Dedifferentiated amniotic fluid mesenchymal stem cell (primary cell): Measurements from ENCODE around the gene RSL24D1.
A peak's percentile ranks its signal among the peaks of the same experiment; 100 is the strongest.
"Not testable (repeated sequence)": the region's sequence is repeated elsewhere in the genome, so short reads cannot be mapped to it uniquely, and the experiment has no call there.

ENCODE experiments used
- DNase-seq: peaks from one replicate; pipeline ENCODE4 v3.0.0-alpha.2; 2016; ENCODE audit errors: extremely low spot score

The RSL24D1 gene

DNA sequence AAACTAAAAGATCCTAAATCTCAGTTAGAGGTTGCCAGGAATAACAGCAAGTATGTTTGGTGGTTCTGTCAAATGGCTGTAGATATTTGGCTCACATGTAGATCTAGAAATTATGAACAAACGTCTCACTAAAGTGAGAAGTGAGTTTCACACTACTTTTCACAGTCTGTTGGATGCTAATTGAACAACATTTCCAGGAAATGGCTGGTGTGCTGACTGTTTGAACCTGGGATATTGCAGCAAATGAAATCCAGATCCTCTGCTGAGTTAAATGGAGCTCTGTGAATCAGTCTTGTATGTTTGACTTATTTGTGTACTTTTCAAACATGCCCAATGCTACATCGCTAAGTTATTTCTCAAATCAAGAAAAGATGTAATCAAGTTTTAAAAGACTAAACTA is 21.3 kb upstream of the RSL24D1 start:
- DNase-seq, result no peak

- DNase-seq, result no peak
Observed at GRCh38 chr15:55204464-55204863, 7.7 kb upstream of the RSL24D1 start.

DNA sequence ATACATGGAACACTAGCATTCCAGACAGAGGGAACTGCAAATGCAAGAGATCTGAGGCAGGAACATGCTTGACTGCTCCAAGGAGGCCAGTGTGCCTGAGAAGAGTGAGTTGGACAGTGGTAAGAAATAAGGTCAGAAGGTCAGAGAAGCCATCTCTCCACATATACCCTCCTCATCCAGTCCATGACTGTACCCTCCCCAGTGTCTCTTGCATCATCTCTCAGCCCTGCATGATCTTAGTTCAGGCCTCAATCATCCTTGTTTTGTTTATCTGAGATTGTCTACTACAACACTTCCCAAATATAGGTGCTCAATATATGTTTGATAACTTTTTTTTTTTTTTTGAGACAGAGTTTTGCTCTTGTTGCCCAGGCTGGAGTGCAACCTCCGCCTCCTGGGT is 5.5 kb upstream of the RSL24D1 start:
- DNase-seq, result no peak

GRCh38 chr15:55198706-55199105 is 2.0 kb upstream of the RSL24D1 start:
- DNase-seq, result no peak

- no peak for DNase-seq
Observed at GRCh38 chr15:55197719-55198118, 978 bp upstream of the RSL24D1 start.

DNA sequence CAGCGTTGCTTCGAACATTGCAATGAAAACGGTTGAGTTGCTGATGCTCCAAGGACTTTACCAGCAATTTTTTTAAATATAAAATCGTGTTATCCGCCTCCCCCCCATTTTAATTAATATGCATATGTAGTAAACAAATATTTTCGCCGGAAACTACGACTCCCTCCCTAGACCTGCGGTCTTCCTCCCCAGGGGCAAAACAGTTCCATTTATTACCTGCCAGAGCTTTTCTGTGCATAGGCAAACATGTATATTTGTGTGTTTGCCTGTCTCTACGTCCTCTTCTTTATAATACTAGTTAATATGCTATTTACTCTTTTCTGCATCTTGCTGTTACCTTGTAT is 593 bp upstream of the RSL24D1 start:
- no peak for DNase-seq

- no peak for DNase-seq
Observed at GRCh38 chr15:55195996-55196395, 745 bp downstream of the RSL24D1 start.

- no peak for DNase-seq
Observed at GRCh38 chr15:55194256-55194655, 2.5 kb downstream of the RSL24D1 start.

GRCh38 chr15:55186331-55186730 is 10.4 kb downstream of the RSL24D1 start:
- no peak for DNase-seq

GRCh38 chr15:55183679-55184078 is 13.1 kb downstream of the RSL24D1 start:
- no peak for DNase-seq

DNA sequence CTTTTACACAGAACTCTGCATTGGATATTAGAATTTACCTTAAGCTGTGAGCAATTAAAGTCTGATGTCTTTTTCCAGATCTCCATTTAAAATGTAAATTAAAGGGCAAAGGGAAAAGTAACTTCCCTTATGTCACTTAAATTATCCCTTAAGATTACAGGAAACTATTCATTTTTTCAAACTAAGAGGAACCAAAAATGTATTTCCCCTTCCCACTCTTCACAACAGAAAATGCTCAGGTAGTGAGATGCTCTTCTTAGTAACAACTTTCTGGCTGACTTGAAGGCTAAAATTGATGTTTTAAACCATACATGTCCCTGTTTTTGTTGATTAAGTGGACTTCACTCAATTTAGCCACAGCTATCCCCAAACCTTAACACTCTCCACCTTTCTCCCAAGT is 17.6 kb downstream of the RSL24D1 start:
- DNase-seq, result no peak

DNA sequence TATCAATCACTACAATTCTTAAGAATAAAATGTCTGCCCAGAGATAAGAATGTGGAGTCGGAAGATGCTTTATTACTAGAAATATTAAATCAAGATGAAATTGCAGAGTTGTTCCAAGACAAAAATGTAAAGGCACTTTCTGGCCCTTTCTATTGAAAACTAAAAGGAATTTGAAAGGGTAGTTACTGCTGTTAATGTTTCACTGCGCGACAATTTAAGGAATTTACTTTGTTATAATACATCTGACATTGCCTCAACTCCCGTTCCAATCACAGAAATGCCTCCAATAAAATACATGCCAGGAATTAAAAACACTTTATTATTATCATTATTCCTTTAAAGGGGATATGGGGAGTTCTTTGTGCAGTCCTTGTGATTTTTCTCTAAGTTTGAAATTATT is 26.4 kb downstream of the RSL24D1 start:
- DNase-seq, result no peak

GRCh38 chr15:55168350-55168974 is 28.3 kb downstream of the RSL24D1 start:
- DNase-seq, result peak; percentile 40

DNA sequence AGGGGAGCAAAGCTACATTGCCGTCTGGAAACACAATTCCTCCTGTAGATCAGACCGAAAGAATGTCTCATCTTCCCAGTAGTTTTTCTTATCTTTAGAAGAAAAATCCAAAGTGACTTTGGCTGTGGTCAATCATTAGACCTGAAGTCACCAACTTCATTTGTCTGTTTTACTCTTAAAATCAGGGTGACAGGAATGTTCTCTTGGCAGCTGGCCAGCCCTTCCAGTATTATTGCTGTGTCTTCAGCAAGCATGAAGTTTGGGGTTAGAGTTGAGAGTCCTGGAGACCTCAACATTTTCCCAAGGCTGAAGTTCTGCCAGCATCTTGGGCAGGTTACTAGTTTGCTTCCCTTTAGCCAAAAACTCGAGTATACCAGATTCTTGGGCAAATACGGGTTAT is 32.5 kb downstream of the RSL24D1 start:
- DNase-seq, result no peak

- no peak for DNase-seq
Observed at GRCh38 chr15:55151631-55152030, 45.1 kb downstream of the RSL24D1 start.

GRCh38 chr15:55143132-55143531 is 53.6 kb downstream of the RSL24D1 start:
- not testable (repeated sequence) for DNase-seq

DNA sequence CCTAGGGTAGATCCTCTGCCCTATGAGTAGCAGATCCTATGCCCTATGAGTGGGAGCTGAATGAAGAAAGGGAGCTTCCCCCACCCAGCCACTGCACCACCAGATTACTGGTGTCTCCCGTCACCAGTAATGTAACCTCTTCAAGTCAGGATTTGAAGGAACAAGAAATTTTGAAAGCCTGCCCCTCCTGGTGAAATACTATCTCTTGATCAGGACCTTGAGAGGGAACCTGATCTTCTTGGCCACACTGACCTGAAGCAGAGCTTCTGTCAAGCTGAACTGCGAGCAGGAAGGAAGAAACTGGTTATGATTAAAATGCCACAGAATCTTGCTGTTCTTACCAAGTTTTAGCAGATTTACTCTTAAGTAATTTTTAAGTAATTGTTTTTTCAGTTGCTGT is 62.8 kb downstream of the RSL24D1 start:
- no peak for DNase-seq

- DNase-seq, result no peak
Observed at GRCh38 chr15:55132672-55133071, 64.1 kb downstream of the RSL24D1 start.
